Mesenteric fat pad (tissue), 1 donor: ENCODE data around the gene TSC22D1. TPM values are rescaled to one million over a fixed set of nuclear protein-coding genes. Genes with fewer than 3 reads are reported as not detected.

Experiments used
- DNase-seq: peaks from one replicate; pipeline ENCODE4 v3.0.0-alpha.2; 2020; ENCODE audit warnings: low spot score
- total RNA-seq: library from RNA; stranded (reverse); fragmentation: NEBNext Ultra II Directional; extraction: Animal tissue kit (Norgen Biotek cat#: 25700); gene quantifications from one replicate; pipeline ENCODE4 v1.2.1, GENCODE V29; 2021
- donor health status: DM: yes; HTN: yes; CAD: no.

The TSC22D1 gene
- total RNA-seq, 1 donor from 2014 or later = 82.0 TPM

GRCh38 chr13:44407891-44408290, 168.2 kb downstream of the TSC22D1 start:
- no peak for DNase-seq

- DNase-seq = no peak
Measured at GRCh38 chr13:44407379-44407778, 168.8 kb downstream of the TSC22D1 start.

- no peak for DNase-seq
Measured at GRCh38 chr13:44406617-44407016, 169.5 kb downstream of the TSC22D1 start.

- no peak for DNase-seq
Measured at GRCh38 chr13:44404261-44405132, 171.6 kb downstream of the TSC22D1 start.

DNA sequence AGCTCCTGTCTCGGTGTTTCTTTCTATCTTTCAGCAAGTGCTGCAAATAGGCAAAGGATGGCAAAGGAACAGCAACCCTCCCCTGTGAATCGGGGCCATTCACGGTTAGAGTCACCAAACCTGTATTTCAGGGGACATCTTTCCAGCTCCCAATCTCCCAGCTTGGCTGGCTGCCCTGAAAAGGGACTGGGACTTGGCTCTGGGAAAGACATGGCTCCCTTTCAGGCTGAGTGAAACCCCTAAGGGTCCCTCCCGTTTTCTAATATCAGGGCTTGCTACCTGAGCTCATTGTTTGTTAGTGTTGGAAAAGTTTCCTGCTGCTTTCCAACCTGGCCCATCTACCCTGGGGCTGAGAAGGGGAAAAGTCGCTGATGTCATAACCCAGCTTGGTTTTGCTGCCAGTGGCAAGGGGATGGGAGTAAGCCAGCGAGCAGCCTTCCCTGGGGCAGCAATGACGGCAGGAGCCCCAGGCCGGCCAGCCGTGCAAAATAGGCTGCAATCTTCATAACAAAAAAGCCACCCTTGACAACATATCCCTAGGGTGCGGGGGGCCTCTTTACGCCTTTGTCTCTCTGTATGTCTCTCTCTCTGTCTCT, 172.6 kb downstream of the TSC22D1 start:
- DNase-seq = no peak

- no peak for DNase-seq
Measured at GRCh38 chr13:44402899-44403445, 173.2 kb downstream of the TSC22D1 start.

DNA sequence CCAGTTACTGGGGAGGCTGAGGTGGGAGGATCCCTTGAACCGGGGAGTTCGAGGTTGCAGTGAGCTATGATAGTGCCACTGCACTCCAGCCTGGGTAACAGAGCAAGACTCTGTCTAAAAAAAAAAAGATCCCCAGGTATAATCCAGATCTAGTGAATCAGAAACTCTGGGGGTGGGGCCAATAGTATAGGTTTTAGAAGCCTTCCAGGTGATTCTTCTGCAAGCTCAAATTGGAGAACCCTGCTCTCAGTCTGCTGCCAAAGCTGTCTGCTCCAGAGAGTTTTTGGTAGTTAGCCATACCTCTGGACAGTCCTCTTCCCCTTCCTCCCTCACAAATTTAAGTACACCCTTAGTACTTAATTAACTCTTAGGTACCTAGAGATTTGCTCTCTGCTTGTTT, 174.6 kb downstream of the TSC22D1 start:
- DNase-seq = no peak

- DNase-seq = no peak
Measured at GRCh38 chr13:44400736-44401135, 175.4 kb downstream of the TSC22D1 start.

DNA sequence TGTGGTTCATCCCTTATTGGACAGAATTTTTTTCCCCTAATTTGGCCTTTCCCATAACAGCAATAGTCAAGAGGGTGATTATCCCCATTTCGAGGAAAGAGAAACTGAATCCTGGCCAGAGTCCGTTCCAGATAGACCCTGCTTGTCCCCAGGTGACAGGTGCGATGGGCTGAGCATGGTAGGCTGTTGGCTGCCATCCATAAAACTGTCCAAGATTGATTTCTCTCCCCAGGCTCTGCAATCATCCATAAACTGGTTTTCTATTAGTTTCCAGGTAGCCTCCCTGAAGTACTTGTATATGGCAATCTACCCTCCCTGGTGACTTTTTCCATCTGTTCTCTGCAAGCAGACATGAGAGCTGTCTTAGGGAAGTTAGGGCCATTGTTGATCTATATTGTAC, 177.1 kb downstream of the TSC22D1 start:
- DNase-seq = no peak

DNA sequence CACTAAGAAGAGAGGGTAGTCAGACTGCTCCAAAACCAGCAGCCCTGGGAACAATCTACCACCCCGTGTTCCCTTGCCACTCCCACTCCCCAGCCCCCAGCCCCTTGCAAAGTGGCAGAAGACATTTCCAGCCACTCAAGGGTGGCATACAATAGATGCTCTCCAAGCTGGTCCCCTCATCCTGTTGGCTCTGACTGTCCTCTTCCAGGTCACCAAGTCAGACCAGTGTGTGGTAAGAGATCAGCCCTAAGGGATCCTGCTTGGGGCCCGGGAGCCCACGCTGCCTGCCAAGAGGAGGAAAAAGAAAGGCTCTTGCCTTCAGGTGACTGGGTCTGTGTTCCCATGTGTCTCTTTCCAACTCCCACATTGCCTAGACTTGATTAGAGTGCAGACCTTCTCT, 177.5 kb downstream of the TSC22D1 start:
- no peak for DNase-seq

DNA sequence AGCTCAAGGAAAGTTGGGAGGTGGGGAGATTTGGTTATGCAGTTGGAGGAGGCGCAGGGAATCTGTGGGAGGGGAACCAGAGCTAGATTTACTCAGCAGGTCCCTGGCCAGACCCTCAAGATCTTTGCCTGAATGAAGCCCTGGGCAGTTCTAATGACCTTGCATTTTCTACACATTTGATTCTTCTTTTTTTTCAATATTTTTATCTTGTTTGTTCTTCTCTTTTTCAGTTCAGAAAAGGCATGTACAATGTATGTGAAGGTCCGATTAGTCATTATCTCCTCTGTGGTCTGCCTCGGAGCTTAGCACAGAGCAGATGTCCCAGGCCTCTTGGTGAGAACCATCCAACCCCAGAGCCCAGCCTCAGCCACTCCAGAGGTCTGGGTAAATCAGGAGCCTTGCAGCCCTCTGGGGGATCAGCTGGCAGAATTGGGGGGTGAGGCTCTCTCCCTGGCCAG, 178.3 kb downstream of the TSC22D1 start:
- DNase-seq = no peak

DNA sequence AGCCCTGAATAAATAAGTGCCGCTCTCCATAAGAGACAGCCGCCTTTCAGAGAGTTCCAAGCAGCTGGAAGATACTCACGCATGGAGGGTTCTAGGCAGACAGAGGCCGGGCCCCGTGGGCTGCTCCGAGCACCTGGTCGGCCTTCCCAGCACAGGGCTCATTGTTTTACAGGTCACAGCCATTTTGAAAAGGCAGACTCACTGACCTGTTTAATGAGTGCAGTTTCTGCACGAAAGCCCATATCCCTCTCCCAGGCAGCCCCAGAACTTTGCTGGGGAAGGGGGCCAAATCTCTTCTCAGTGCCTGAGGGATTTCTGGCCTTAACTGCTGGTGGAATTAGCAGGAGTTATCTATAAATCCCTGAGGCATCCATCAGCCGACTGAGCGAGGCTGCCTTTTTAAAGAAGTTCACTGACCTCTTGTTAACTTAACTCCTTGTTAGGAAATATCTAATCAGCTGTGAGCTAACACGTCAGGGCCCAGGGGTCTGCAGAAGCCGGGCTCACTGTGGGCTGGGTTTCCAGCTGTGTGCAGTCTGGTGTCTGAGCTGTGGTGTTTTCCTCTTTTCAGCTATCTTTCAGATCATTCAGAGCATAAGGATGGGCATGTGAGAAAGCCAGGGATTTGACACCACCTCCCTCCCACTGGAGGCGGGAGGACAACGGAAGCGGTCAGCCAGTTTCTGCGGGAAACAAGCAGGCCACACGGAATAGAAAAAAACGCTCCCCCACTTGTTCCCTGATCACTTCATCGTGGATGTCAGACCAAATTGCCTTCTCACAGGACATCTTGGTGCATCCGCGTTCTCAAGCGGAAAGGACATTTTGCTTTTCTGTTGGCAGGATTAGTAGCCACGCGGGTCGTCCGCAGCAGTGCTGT, 179.2 kb downstream of the TSC22D1 start:
- DNase-seq = no peak

GRCh38 chr13:44395976-44396694, 180.0 kb downstream of the TSC22D1 start:
- DNase-seq = no peak

GRCh38 chr13:44394658-44395057, 181.5 kb downstream of the TSC22D1 start:
- DNase-seq = no peak

- DNase-seq = no peak
Measured at GRCh38 chr13:44393391-44393790, 182.7 kb downstream of the TSC22D1 start.

- no peak for DNase-seq
Measured at GRCh38 chr13:44389876-44390275, 186.3 kb downstream of the TSC22D1 start.

DNA sequence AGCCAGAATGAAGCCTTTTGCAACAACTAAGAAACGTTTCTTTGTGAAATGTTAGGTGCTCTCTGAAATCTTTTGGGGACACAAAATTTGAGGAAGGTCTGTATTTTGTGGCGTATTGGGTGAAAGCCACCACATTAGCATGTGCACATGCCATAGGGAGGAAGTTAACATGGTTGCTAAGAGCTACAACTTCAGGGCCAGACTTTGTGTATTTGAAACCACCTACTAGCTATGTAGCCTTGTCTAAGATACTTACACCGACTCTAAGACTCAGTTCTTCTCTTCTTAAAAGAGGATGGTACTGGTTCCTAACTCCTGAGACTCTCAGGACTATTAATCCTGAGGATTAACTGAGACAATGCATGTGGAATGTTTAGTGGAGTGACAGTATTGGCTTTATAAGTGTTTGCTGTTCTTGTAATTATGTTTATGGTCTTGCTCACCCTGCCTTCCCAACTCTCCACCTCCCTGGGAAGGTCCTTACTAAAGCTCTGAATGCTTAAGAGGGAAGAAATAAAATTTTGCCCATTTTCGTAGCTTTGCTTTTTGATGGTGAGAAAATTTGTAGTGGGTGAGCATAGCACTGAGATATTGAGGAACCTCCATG, 187.0 kb downstream of the TSC22D1 start:
- no peak for DNase-seq

GRCh38 chr13:44388427-44389059, 187.6 kb downstream of the TSC22D1 start:
- DNase-seq = no peak

DNA sequence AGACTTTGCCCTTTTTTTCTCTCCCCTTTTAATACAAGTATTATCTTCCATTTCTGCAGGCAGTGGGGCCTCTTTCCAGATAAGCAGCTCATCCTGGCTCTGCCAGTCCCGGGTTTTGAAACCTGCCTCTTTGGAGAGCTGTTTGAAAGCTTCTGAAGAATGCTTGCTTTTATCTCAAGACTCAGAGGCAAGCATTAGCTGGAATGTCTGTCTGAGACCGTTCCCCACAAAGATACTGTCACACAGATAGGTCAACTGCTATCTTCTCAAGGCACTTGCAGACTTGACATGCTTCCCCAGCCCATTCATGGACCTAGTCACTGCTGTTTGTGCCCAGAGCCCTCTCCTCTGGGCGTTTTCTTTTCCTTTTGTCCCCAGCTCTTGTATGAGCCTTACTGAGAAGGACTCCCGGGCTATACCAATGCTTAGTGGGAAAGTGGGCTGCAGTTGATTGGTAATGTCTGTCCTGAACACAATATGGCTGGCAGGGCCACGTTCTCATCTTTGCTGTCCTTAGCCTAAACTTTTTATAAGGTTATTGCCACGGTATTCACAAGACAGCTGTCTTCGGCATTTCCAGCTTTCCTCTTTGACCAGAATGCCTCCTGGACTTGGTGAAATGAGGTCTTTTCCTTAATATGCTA, 189.1 kb downstream of the TSC22D1 start:
- no peak for DNase-seq
